GM21737 (cell line): ENCODE measurements around the gene CLCNKA.
"Not testable (repeated sequence)": the region's sequence is repeated elsewhere in the genome, so short reads cannot be mapped to it uniquely, and the experiment has no call there.

Experiments used
- ATAC-seq: cut with Tn5 transposase; IDR thresholded peaks from one replicate; pipeline ENCODE4 v1.9.1; 2021; ENCODE audit warnings: mild to moderate bottlenecking, moderate library complexity; ENCODE audit not compliant: unreplicated experiment

CLCNKA gene

DNA sequence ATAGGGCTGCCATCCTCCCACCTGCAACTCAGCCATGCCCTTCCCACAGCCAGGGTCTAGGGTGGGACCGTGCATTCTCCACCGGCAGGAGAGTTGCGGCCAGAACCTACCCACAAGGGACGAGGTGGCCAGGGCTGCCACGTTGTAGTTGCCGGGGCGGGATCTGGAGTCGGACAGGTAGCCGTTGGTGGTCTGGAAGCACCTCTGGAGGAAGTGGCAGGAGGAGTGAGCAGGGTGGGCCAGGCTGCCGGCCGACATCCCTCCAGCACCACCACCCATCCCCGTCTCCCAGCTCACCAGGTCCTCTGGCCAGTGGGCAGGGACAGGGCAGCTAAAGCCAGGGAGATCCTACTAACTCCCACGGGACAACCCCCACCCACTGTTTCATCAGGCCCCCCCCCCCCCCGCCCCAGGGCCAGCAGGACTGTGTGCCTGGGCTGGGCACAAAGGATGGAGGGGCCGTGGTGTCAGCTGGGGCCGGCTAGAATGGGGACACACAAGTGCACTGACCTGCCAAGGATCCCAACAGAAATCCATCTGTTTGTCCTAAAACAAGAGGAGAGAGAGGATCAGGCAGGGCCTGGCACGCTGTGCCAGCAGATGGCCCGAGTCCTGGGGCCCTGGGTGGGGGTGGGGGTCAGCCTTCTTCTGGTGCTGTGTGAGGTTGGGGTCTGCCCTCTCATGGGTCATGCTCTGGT, 40.3 kb downstream of the CLCNKA start:
- ATAC-seq: not testable (repeated sequence)

- ATAC-seq: not testable (repeated sequence)
Observed at GRCh38 chr1:16062687-16063075, 40.8 kb downstream of the CLCNKA start.

- ATAC-seq: no peak
Observed at GRCh38 chr1:16063226-16063829, 41.5 kb downstream of the CLCNKA start.

GRCh38 chr1:16063921-16064320, 42.1 kb downstream of the CLCNKA start:
- no peak for ATAC-seq

- no peak for ATAC-seq
Observed at GRCh38 chr1:16064536-16065268, 42.9 kb downstream of the CLCNKA start.

- no peak for ATAC-seq
Observed at GRCh38 chr1:16065269-16065576, 43.4 kb downstream of the CLCNKA start.

DNA sequence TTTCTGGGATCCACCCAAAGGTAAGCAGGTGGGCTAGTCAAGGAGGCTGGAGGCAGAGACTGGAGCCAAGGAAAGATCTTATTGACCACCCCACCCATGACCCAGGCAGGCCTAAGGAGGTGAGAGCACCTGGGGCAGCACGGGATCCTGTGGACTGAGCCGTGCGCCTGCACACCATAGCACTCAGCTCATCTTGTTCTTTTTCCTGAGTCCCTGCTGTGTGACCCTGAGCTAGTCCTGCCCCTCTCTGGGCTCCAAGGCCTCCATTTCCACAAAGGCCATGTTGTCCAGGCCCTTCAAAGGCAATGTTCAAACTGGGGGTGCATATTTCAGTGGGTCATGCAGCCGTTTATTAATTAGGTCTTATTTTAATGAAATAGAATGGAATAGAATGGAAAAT, 44.4 kb downstream of the CLCNKA start:
- no peak for ATAC-seq

DNA sequence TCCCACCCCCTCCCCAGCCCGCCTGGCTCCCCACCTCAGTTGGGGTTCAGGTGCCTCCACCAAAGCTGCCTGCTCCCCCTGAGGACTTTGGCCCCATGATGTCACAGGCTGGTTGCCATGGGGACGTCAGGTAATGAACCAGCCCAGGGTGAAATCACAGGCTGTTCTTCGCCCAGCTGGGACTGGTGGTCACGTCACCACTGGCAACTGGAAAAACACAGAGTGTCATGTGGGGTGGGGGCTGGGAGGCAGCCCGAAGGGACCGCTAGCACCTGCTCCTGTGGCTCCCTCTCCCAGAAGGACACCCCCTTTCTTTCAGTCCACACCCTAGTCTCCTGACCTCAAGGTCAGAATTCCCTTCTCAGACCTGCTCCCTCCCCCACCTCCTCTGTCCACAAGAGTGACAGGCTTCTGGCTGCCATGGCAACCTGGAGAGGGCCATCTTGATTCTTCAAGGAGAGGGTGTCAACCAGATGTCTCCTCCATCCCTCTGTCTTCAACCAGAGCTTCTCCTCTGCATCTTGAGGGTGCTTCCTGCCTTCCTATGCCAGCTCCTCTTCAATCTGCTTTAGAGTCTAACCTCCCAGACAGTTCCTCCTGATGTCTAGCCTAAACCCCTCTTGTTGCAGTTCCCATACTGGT, 45.4 kb downstream of the CLCNKA start:
- no peak for ATAC-seq

- ATAC-seq: no peak
Observed at GRCh38 chr1:16067933-16068332, 46.1 kb downstream of the CLCNKA start.

- no peak for ATAC-seq
Observed at GRCh38 chr1:16068356-16069270, 46.8 kb downstream of the CLCNKA start.

DNA sequence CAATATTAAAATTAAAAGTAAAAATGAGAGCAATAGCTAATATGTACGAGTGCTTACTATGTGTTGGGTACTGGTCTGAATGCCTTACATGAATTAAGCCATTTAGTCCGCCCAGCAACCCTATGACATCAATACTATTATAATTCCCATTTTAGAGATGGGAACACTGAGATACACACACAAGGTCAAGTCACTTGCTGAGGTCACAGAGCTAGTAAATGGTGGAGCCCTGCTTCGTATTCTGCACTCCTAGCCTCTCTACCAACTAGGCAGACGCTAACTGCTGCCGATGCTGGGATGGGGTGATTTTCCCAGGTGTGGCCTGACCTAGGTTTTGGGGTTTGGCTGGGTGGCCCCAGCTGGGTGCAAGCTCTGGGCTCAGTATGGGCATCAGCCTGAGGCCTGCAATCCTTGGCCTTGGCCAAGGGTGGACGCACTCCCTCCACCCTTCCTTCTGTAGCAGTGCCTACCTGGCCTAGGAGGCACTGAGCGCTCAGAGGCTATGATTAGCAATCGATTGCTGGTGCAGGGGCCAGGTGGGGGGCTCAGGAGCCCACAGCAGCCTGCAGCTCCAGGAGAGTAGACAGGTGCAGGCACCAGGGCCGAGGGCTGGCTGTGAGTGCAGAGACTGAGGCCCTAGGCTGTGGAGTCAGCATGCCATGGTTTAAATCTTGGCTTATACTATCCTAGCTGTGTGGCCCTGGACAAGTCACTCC, 49.0 kb downstream of the CLCNKA start:
- no peak for ATAC-seq

- no peak for ATAC-seq
Observed at GRCh38 chr1:16071614-16072013, 49.8 kb downstream of the CLCNKA start.

GRCh38 chr1:16072095-16072494, 50.3 kb downstream of the CLCNKA start:
- no peak for ATAC-seq

DNA sequence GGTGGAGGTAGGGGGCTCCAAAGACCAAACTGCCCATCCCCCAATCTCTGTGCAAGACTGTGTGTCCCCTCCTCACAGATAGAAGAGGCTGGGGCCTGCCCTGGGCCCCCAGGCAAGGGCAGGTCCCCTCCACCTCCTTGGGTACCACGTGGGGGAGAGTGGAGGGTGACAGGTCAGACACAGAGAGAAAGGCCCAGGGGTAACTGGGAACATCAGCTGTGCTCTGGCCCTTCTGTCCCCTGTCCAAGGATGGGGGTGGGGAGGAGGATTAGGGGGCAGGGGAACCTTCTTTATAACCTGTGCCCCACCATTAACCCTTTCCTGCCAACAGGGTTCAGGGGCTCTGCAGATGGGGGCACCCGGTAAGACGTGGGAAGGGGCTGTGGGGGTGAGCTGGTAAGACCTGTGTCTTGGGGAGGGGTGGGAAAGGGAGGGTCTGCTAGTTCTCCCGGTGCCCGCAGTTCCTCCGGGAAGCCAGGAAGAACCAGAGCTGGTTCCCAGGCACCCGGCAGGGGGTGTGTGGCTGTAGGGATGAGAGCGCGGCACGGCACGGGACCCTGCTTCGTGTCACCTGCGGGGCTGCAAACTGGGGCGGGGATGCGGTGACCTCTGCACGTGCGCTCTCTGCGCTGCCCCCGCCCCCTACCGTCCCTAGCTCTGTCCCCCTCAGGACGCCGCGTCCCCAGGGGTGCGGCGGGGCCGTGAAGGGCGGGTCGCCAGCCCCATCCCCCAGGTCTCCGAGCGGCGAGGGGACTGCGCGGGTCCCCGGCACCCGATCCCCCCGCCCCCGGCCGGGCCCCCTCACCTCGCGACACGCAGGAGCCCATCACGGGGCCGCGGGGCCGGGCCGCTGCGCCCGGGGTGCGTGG, 51.0 kb downstream of the CLCNKA start:
- no peak for ATAC-seq

GRCh38 chr1:16073490-16074119, 51.8 kb downstream of the CLCNKA start, which contains the start of gene FAM131C:
TSS of gene FAM131C (minus strand) at chr1:16073651. CDS start at chr1:16073442, 209 bp downstream.
- ATAC-seq: no peak

DNA sequence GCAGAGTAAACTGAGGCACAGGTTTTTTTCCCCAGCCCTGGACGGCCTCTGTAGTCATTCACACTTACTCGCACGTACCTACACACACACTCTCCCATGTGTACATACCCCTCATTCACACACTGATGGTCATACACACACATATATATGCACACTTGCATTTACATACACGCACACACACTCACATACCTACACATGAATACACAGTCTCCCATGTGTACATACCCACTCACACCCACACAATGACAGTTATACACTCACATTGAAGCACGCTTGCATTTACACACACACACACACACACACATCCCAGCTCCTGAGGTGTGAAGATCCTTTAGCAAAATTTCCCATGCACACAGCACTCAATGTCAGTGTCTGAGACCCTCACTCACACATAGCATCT, 52.4 kb downstream of the CLCNKA start:
- ATAC-seq: no peak

GRCh38 chr1:16075337-16076030, 53.6 kb downstream of the CLCNKA start:
- no peak for ATAC-seq
